ENCODE results near the gene ZNF629. TPM values are rescaled to one million over a fixed set of nuclear protein-coding genes. Genes with fewer than 3 reads are reported as not detected.

The ZNF629 gene
- polyA plus RNA-seq, 1 of the 3 experiments (the other 2 are of a cell fraction): 4.7 TPM

GRCh38 chr16:30768583-30769181 lies 18.3 kb downstream of the ZNF629 start:
- no peaks in the 10 kb centered on the region for H4K20me1 ChIP-seq (ENCODE audit: insufficient read depth)
- no peak for TF ChIP-seq PBX3 (IDR thresholded peaks at IDR 0.05)
- no peak for TF ChIP-seq CTCF (IDR thresholded peaks at IDR 0.05)
- no peak for TF ChIP-seq TEAD4 (IDR thresholded peaks at IDR 0.05; ENCODE audit: borderline replicate concordance, insufficient read depth)
- no peak for TF ChIP-seq EP300 (IDR thresholded peaks at IDR 0.05; ENCODE audit: borderline replicate concordance in 1 of 2, low read depth in 1 of 2, low read length in 1 of 2)
- TF ChIP-seq REST (IDR thresholded peaks at IDR 0.05; ENCODE audit: low read depth, low read length): no peak
- no peak for TF ChIP-seq USF1 (IDR thresholded peaks at IDR 0.05; ENCODE audit: borderline replicate concordance, low read depth)
- TF ChIP-seq FOXJ3 (CRISPR knock-in tag; IDR thresholded peaks at IDR 0.05): no peak
- TF ChIP-seq IRF3 (IDR thresholded peaks at IDR 0.05; ENCODE audit: low read depth, low read length): no peak
- no peak for TF ChIP-seq GABPA (IDR thresholded peaks at IDR 0.05; ENCODE audit: low read depth)
- TF ChIP-seq RFX5 (IDR thresholded peaks at IDR 0.05; ENCODE audit: low read length): no peak
- no peak for TF ChIP-seq SMC3 (IDR thresholded peaks at IDR 0.05; ENCODE audit: low read depth, low read length)
- no peak for TF ChIP-seq ZBTB33 (IDR thresholded peaks at IDR 0.05; ENCODE audit: borderline replicate concordance, low read depth)
- TF ChIP-seq NRF1 (IDR thresholded peaks at IDR 0.05; ENCODE audit: low read depth, low read length): no peak
- H3K36me3 ChIP-seq (replicated peaks in 1 of 2; ENCODE audit: control insufficient read depth in 1 of 2, insufficient read depth in 2 of 2, low read length in 1 of 2): peaks cover 48 to 83% of the 10 kb centered on the region in 2 experiments
- 98% methylated on average over 23 of the region's 23 CpGs for WGBS (ENCODE audit: low lambda C conversion rate)
- no peak overlapping the region for H3K4me2 ChIP-seq
- H3K9me2 ChIP-seq: no peaks in the 10 kb centered on the region
- H3K4me1 ChIP-seq (ENCODE audit: control insufficient read depth in 1 of 2, insufficient read depth in 2 of 2, low read depth in 1 of 2, low read length in 1 of 2): peaks cover 0 to 3% of the 10 kb centered on the region in 2 experiments; a peak in 2 of 4 replicates
- POLR2A ChIA-PET: interaction anchor here (0.8 kb wide), 1 partner anchor 11 kb away, joined by 3 read pairs; no protein-coding TSS in a partner anchor
- CTCF ChIA-PET: no interaction called here
- H3K9ac ChIP-seq: no peak overlapping the region
- no peak for DNase-seq
- H3K9me3 ChIP-seq: no peaks in the 10 kb centered on the region
- peaks cover 4% of the 10 kb centered on the region for H3F3A ChIP-seq (replicated peaks; ENCODE audit: insufficient read depth)
- no peak overlapping the region for H2AFZ ChIP-seq (ENCODE audit: low read depth)
- H3K27ac ChIP-seq (ENCODE audit: low read depth in 2 of 2, low read length in 1 of 2): no peak overlapping the region
- H3K27me3 ChIP-seq (ENCODE audit: insufficient read depth): no peaks in the 10 kb centered on the region
- no peak overlapping the region for H3K4me3 ChIP-seq (ENCODE audit: low read depth in 2 of 2, low read length in 1 of 2)
- peaks cover 20% of the 10 kb centered on the region for H3K79me2 ChIP-seq (ENCODE audit: insufficient read depth)

Data from SK-N-SH (cell line).